Skeletal muscle tissue (tissue), 4 donors: ENCODE measurements around the gene PDF. TPM values are rescaled to one million over a fixed set of nuclear protein-coding genes. Genes with fewer than 3 reads are reported as not detected.
A peak's percentile ranks its signal among the peaks of the same experiment; 100 is the strongest.

Experiments
- H3K27ac ChIP-seq: one replicate; pipeline ENCODE4 v1.7.0; 2013; ENCODE audit warnings: mild to moderate bottlenecking, low read depth, low read length, inconsistent platforms
- H3K27me3 ChIP-seq, 3 donors: one replicate each; pipeline ENCODE4 v1.7.0; 2013; ENCODE audit warnings: low read length in 3 of 3; ENCODE audit not compliant: control insufficient read depth in 3 of 3, insufficient read depth in 3 of 3
- H3K36me3 ChIP-seq, 3 donors: one replicate each; pipeline ENCODE4 v1.7.0; 2013; ENCODE audit warnings: low read length in 3 of 3; ENCODE audit not compliant: control insufficient read depth in 3 of 3, insufficient read depth in 3 of 3
- H3K4me1 ChIP-seq, 3 donors: one replicate each; pipeline ENCODE4 v1.7.0; 2013; ENCODE audit warnings: low read length in 3 of 3, mild to moderate bottlenecking in 3 of 3; ENCODE audit not compliant: control insufficient read depth in 3 of 3, insufficient read depth in 3 of 3
- H3K4me3 ChIP-seq, 3 donors: one replicate each; pipeline ENCODE4 v1.7.0; 2013; ENCODE audit warnings: low read length in 3 of 3
- H3K9ac ChIP-seq, 3 donors: one replicate each; pipeline ENCODE4 v1.7.0; 2013; ENCODE audit warnings: low read length in 3 of 3, mild to moderate bottlenecking in 3 of 3, moderate library complexity in 2 of 3, low read depth in 1 of 3
- H3K9me3 ChIP-seq, 3 donors: one replicate each; pipeline ENCODE4 v1.7.0; 2013; ENCODE audit warnings: low read length in 3 of 3; ENCODE audit not compliant: control insufficient read depth in 3 of 3
- total RNA-seq: library from RNA; depleted of rRNA; stranded (reverse); fragments of >200 nt; gene quantifications from one replicate; pipeline ENCODE4 v1.2.3, GENCODE V29; 2014
- donor health status: Osteomylitis.

PDF gene
- 6.8 TPM for total RNA-seq

GRCh38 chr16:69330286-69331109, at the start of gene PDF:
Gene PDF (minus strand): TSS chr16:69330588. CDS start chr16:69330570, 18 bp downstream.
- peak within 1 kb of the TSS; percentile 78 to 85 (median 83) for H3K4me3 ChIP-seq
- peak within 1 kb of the TSS; percentile 82 for H3K27ac ChIP-seq
- H3K27me3 ChIP-seq, result no peaks in the 10 kb centered on the region
- peak within 1 kb of the TSS; percentile 87 to 93 (median 89) for H3K9ac ChIP-seq
- H3K36me3 ChIP-seq, result peaks cover 37 to 43% (median 39%) of the 10 kb centered on the region in 3 donors
- H3K4me1 ChIP-seq, result peaks cover 42 to 45% (median 44%) of the 10 kb centered on the region in 3 donors
- H3K9me3 ChIP-seq, result no peaks in the 10 kb centered on the region

- Histone ChIP-seq H3K4me1 (no peaks in the 10 kb centered on the region), H3K9ac (no peak overlapping the region), H3K9me3 (no peaks in the 10 kb centered on the region), H3K36me3 (peaks cover 18 to 46% (median 24%) of the 10 kb centered on the region in 3 donors), H3K4me3 (no peak overlapping the region), H3K27me3 (no peaks in the 10 kb centered on the region), H3K27ac (no peak overlapping the region)
These were observed 48.4 kb upstream of the PDF start for GRCh38 chr16:69378760-69379159.

- Histone ChIP-seq H3K36me3 (peaks cover 14 to 43% (median 23%) of the 10 kb centered on the region in 3 donors), H3K27me3 (no peaks in the 10 kb centered on the region), H3K9ac (no peak overlapping the region), H3K9me3 (no peaks in the 10 kb centered on the region), H3K27ac (no peak overlapping the region), H3K4me3 (no peak overlapping the region), H3K4me1 (no peaks in the 10 kb centered on the region)
These were observed 47.6 kb upstream of the PDF start for GRCh38 chr16:69378036-69378435.

- H3K9me3 ChIP-seq, result no peaks in the 10 kb centered on the region
- H3K9ac ChIP-seq, result no peak overlapping the region
- peaks cover 8 to 36% (median 11%) of the 10 kb centered on the region in 3 donors for H3K36me3 ChIP-seq
- no peaks in the 10 kb centered on the region for H3K4me1 ChIP-seq
- no peak overlapping the region for H3K27ac ChIP-seq
- no peaks in the 10 kb centered on the region for H3K27me3 ChIP-seq
- H3K4me3 ChIP-seq, result no peak overlapping the region
These were observed 46.1 kb upstream of the PDF start for GRCh38 chr16:69376393-69377059.

- no peaks in the 10 kb centered on the region for H3K4me1 ChIP-seq
- H3K9me3 ChIP-seq, result no peaks in the 10 kb centered on the region
- peaks cover 25 to 41% (median 29%) of the 10 kb centered on the region in 3 donors for H3K36me3 ChIP-seq
- H3K27me3 ChIP-seq, result no peaks in the 10 kb centered on the region
- no peak overlapping the region for H3K9ac ChIP-seq
- H3K4me3 ChIP-seq, result no peak overlapping the region
- no peak overlapping the region for H3K27ac ChIP-seq
These were observed 42.6 kb upstream of the PDF start for GRCh38 chr16:69373019-69373418.

- no peak overlapping the region for H3K9ac ChIP-seq
- H3K27ac ChIP-seq, result no peak overlapping the region
- no peaks in the 10 kb centered on the region for H3K9me3 ChIP-seq
- no peak overlapping the region for H3K4me3 ChIP-seq
- H3K27me3 ChIP-seq, result no peaks in the 10 kb centered on the region
- peaks cover 37 to 51% (median 37%) of the 10 kb centered on the region in 3 donors for H3K36me3 ChIP-seq
- H3K4me1 ChIP-seq, result no peaks in the 10 kb centered on the region
These were observed 41.2 kb upstream of the PDF start for GRCh38 chr16:69371564-69371963.

GRCh38 chr16:69368866-69369265, 38.5 kb upstream of the PDF start:
- H3K9ac ChIP-seq, result no peak overlapping the region
- no peak overlapping the region for H3K27ac ChIP-seq
- H3K27me3 ChIP-seq, result no peaks in the 10 kb centered on the region
- H3K9me3 ChIP-seq, result no peaks in the 10 kb centered on the region
- H3K4me3 ChIP-seq, result no peak overlapping the region
- no peaks in the 10 kb centered on the region for H3K4me1 ChIP-seq
- H3K36me3 ChIP-seq, result peaks cover 53 to 70% (median 58%) of the 10 kb centered on the region in 3 donors

- no peak overlapping the region for H3K27ac ChIP-seq
- peaks cover 56 to 70% (median 60%) of the 10 kb centered on the region in 3 donors for H3K36me3 ChIP-seq
- no peaks in the 10 kb centered on the region for H3K9me3 ChIP-seq
- H3K4me3 ChIP-seq, result no peak overlapping the region
- no peaks in the 10 kb centered on the region for H3K4me1 ChIP-seq
- H3K27me3 ChIP-seq, result no peaks in the 10 kb centered on the region
- no peak overlapping the region for H3K9ac ChIP-seq
These were observed 37.6 kb upstream of the PDF start for GRCh38 chr16:69367980-69368379.

- Histone ChIP-seq H3K27me3 (no peaks in the 10 kb centered on the region), H3K9me3 (no peaks in the 10 kb centered on the region), H3K4me1 (no peaks in the 10 kb centered on the region), H3K9ac (no peak overlapping the region), H3K4me3 (no peak overlapping the region), H3K36me3 (peaks cover 57 to 64% (median 58%) of the 10 kb centered on the region in 3 donors), H3K27ac (no peak overlapping the region)
These were observed 36.0 kb upstream of the PDF start for GRCh38 chr16:69366431-69366830.

GRCh38 chr16:69365901-69366300, 35.5 kb upstream of the PDF start:
- no peaks in the 10 kb centered on the region for H3K9me3 ChIP-seq
- H3K27ac ChIP-seq, result no peak overlapping the region
- H3K36me3 ChIP-seq, result peaks cover 58 to 67% (median 60%) of the 10 kb centered on the region in 3 donors
- H3K4me1 ChIP-seq, result no peaks in the 10 kb centered on the region
- no peaks in the 10 kb centered on the region for H3K27me3 ChIP-seq
- no peak overlapping the region for H3K9ac ChIP-seq
- H3K4me3 ChIP-seq, result no peak overlapping the region
